Endothelial cell of umbilical vein (primary cell): Measurements from ENCODE around the gene NTSR1. TPM values are rescaled to one million over a fixed set of nuclear protein-coding genes. Genes with fewer than 3 reads are reported as not detected.

Experiments
- BruUV-seq: library from RNA; stranded (reverse); fragments of 400-500 nt; replicated peaks from 2 replicates; lab custom pipeline; 2021; lab: Mats Ljungman, UMichigan
- CTCF ChIA-PET: fragments of 300-600, 350-600 bp; sonication (Branson Sonifier 250); formaldehyde crosslinking; loops from one replicate; lab custom pipeline; 2021; ENCODE audit warnings: antibody characterized with exemption, inconsistent platforms; lab: Charles Lee
- POLR2A ChIA-PET: fragments of 300-600, 350-600 bp; sonication (Branson Sonifier 250); formaldehyde crosslinking; loops from one replicate; lab custom pipeline; 2021; ENCODE audit warnings: antibody characterized with exemption, inconsistent platforms; lab: Charles Lee
- DNase-seq: peaks from one replicate; pipeline ENCODE4 v3.0.0-alpha.2; 2011; ENCODE audit warnings: low read depth, low spot score
- FAIRE-seq: peaks from 2 replicates; lab custom pipeline; 2011; peaks lifted over from hg19 to GRCh38; lab: Jason Lieb, UNC
- H2AFZ ChIP-seq: 2 replicates; pipeline ENCODE4 v1.6.0; 2012; ENCODE audit warnings: low read depth, low read length, control low read depth, inconsistent platforms
- H3K27ac ChIP-seq: 2 replicates; pipeline ENCODE4 v1.5.1; 2011; ENCODE audit warnings: low read depth, mild to moderate bottlenecking, control low read depth, low read length, moderate library complexity; ENCODE audit not compliant: insufficient read depth
- H3K27me3 ChIP-seq, 2 experiments: 2 replicates each; pipeline versions ENCODE4 v1.6.0 to v1.6.1; 2011; ENCODE audit warnings: low read length in 2 of 2, mixed read lengths in 1 of 2; ENCODE audit not compliant: control insufficient read depth in 2 of 2, insufficient read depth in 2 of 2
- H3K36me3 ChIP-seq, 2 experiments: 2 replicates in 1 of 2; 3 replicates in 1 of 2; pipeline ENCODE4 v1.5.1; 2011; ENCODE audit warnings: low read length in 2 of 2, mild to moderate bottlenecking in 1 of 2, moderate library complexity in 1 of 2; ENCODE audit not compliant: control insufficient read depth in 2 of 2, insufficient read depth in 2 of 2; ENCODE audit errors: extremely low read depth in 1 of 2
- H3K4me1 ChIP-seq: 3 replicates; pipeline ENCODE4 v1.5.1; 2011; ENCODE audit warnings: mild to moderate bottlenecking, low read length; ENCODE audit not compliant: control insufficient read depth, insufficient read depth; ENCODE audit errors: extremely low read depth
- H3K4me2 ChIP-seq: 2 replicates; pipeline ENCODE4 v1.6.1; 2011; ENCODE audit warnings: low read length, control low read depth, mixed read lengths; ENCODE audit not compliant: insufficient read depth
- H3K4me3 ChIP-seq, 3 experiments: fragments of 200-600 bp in 1 of 3; sonication (generic), shearing (Covaris generic) in 1 of 3; replicated peaks in 1 of 3; 2 replicates each; pipeline ENCODE4 v1.5.1; 2011 to 2016; ENCODE audit warnings: control low read depth in 3 of 3, low read length in 3 of 3, mild to moderate bottlenecking in 2 of 3, inconsistent platforms in 1 of 3, low read depth in 1 of 3, moderate library complexity in 1 of 3; ENCODE audit not compliant: insufficient read depth in 1 of 3
- H3K79me2 ChIP-seq: 2 replicates; pipeline ENCODE4 v1.6.0; 2012; ENCODE audit warnings: low read length, inconsistent platforms; ENCODE audit not compliant: control insufficient read depth, insufficient read depth
- H3K9ac ChIP-seq: replicated peaks from 2 replicates; pipeline ENCODE3; 2011; ENCODE audit warnings: low read length, control low read depth; ENCODE audit not compliant: insufficient read depth; ENCODE audit errors: extremely low read depth
- H3K9me1 ChIP-seq: replicated peaks from 3 replicates; pipeline ENCODE4 v1.6.0; 2011; ENCODE audit warnings: mild to moderate bottlenecking, low read length; ENCODE audit not compliant: control insufficient read depth, insufficient read depth; ENCODE audit errors: extremely low read depth
- H3K9me3 ChIP-seq: replicated peaks from 2 replicates; pipeline ENCODE4 v1.5.1; 2012; ENCODE audit warnings: low read length, inconsistent platforms; ENCODE audit not compliant: control insufficient read depth, insufficient read depth
- H4K20me1 ChIP-seq: replicated peaks from 2 replicates; pipeline ENCODE3; 2011; ENCODE audit warnings: mild to moderate bottlenecking, low read length; ENCODE audit not compliant: control insufficient read depth, insufficient read depth; ENCODE audit errors: extremely low read depth
- CTCF ChIP-seq, 2 donors: IDR thresholded peaks; 1 replicate in 1 of 2; 2 replicates in 1 of 2; pipeline ENCODE4 v1.5.1; 2011; ENCODE audit warnings: low read length in 2 of 2, mild to moderate bottlenecking in 2 of 2, moderate library complexity in 2 of 2, control low read depth in 1 of 2, inconsistent platforms in 1 of 2, low read depth in 1 of 2; ENCODE audit not compliant: insufficient read depth in 1 of 2; ENCODE audit errors: extremely low read depth in 1 of 2
- EZH2 ChIP-seq: IDR thresholded peaks from 2 replicates; pipeline ENCODE4 v1.6.1; 2012; ENCODE audit warnings: borderline replicate concordance, low read depth, mild to moderate bottlenecking, moderate library complexity, low read length, inconsistent platforms; ENCODE audit not compliant: severe bottlenecking
- FOS ChIP-seq: IDR thresholded peaks from 2 replicates; pipeline ENCODE4 v1.6.1; 2011; ENCODE audit warnings: mild to moderate bottlenecking, low read length, moderate library complexity, borderline replicate concordance; ENCODE audit not compliant: insufficient read depth
- GATA2 ChIP-seq: IDR thresholded peaks from 2 replicates; pipeline ENCODE4 v1.7.0; 2011; ENCODE audit warnings: low read depth, mild to moderate bottlenecking, moderate library complexity, mixed read lengths, low read length; ENCODE audit not compliant: insufficient read length, insufficient read depth
- JUN ChIP-seq: IDR thresholded peaks from 2 replicates; pipeline ENCODE4 v1.6.1; 2011; ENCODE audit warnings: borderline replicate concordance, low read depth; ENCODE audit not compliant: insufficient read length, insufficient read depth
- MAX ChIP-seq: IDR thresholded peaks from 2 replicates; pipeline ENCODE4 v1.6.1; 2011; ENCODE audit not compliant: insufficient read depth, insufficient read length
- MYC ChIP-seq: IDR thresholded peaks from one replicate; pipeline ENCODE4 v1.6.1; 2011; ENCODE audit warnings: mild to moderate bottlenecking, low read depth, low read length
- POLR2A ChIP-seq: IDR thresholded peaks from 2 replicates; pipeline ENCODE4 v1.6.1; 2012; ENCODE audit warnings: low read depth, mild to moderate bottlenecking, control low read depth, low read length
- POLR2AphosphoS5 ChIP-seq: IDR thresholded peaks from 2 replicates; pipeline ENCODE4 v1.6.1; 2012; ENCODE audit warnings: low read depth, mild to moderate bottlenecking, control low read depth, low read length, moderate library complexity; ENCODE audit not compliant: insufficient read depth
- dilution Hi-C: fragments of 300-500 bp; cut with MboI; formaldehyde crosslinking; loops from one replicate; pipeline ENCODE4 v1.15.0; 2019; ENCODE audit warnings: low sequenced_read_pairs; ENCODE audit not compliant: extremely low pct_ligation_motif_present
- intact Hi-C: fragments of 100-400 bp; cut with micrococcal nuclease; formaldehyde crosslinking; loops from one replicate; pipeline ENCODE4 v1.10.0; 2022
- polyA plus RNA-seq, 4 experiments: library from polyadenylated mRNA; depleted of rRNA in 3 of 4; stranded (reverse) in 3 of 4; unstranded in 1 of 4; fragments of >200 nt; gene quantifications; 2 replicates each; pipeline versions ENCODE4 v1.2.1 to v1.2.3, GENCODE V29; 2011 to 2012; ENCODE audit warnings: missing spikeins in 1 of 4
- total RNA-seq: library from RNA; stranded (reverse); gene quantifications from 2 replicates; pipeline ENCODE4 v1.2.3, GENCODE V29; 2021

NTSR1 gene
- total and polyA plus RNA-seq, 2 donors (not counting 3 experiments of a cell fraction or from before 2014, with no cell fraction given) = 0.14 to 2.1 TPM

- intact Hi-C loops (no loop called here), dilution Hi-C loops (no loop called here)
- Histone ChIP-seq H3K9me1 (no peaks in the 10 kb centered on the region), H3K9me3 (no peaks in the 10 kb centered on the region), H3K79me2 (no peaks in the 10 kb centered on the region), H2AFZ (no peak overlapping the region), H3K36me3 (no peaks in the 10 kb centered on the region), H4K20me1 (no peaks in the 10 kb centered on the region), H3K27me3 (peaks cover 4 to 26% of the 10 kb centered on the region in 2 experiments), H3K9ac (no peak overlapping the region), H3K4me3 (no peak overlapping the region), H3K27ac (no peak overlapping the region), H3K4me1 (no peaks in the 10 kb centered on the region), H3K4me2 (no peak overlapping the region)
- DNase-seq (no peak), FAIRE-seq (no peak)
- ChIA-PET POLR2A (no interaction called here), CTCF (interaction anchor here (0.7 to 1.8 kb wide), 3 partner anchors 11 to 96 kb away, joined by 3 to 6 read pairs (median 3); no protein-coding TSS in a partner anchor)
- TF ChIP-seq GATA2 (no peak), FOS (no peak), MYC (no peak), EZH2 (no peak), POLR2AphosphoS5 (no peak), CTCF (IDR thresholded peaks at IDR 0.05; ENCODE audit: extremely low read depth in 1 of 2, insufficient read depth in 1 of 2, low read depth in 1 of 2, low read length in 2 of 2) (no peak), POLR2A (no peak), MAX (no peak), JUN (no peak)
- no TSS peak for BruUV-seq
Observed at GRCh38 chr20:62711703-62712101, 3.1 kb downstream of the NTSR1 start.
